HEK293 (cell line): ENCODE data around the gene KCNMA1.

Source experiments
- CTCF ChIA-PET: fragments of 350-600 bp; formaldehyde crosslinking; extraction: SDS; loops from one replicate; lab custom pipeline; 2021; ENCODE audit warnings: antibody characterized with exemption; lab: Yijun Ruan, JAX
- POLR2A ChIA-PET: fragments of 300-600 bp; formaldehyde crosslinking; extraction: SDS; loops from one replicate; lab custom pipeline; 2020; ENCODE audit warnings: antibody characterized with exemption, inconsistent platforms; lab: Yijun Ruan, JAX
- H3K27ac ChIP-seq: fragments of 200-500 bp; sonication (Bioruptor generic); 2 replicates; pipeline ENCODE4 v1.5.1; 2014; ENCODE audit warnings: low read depth, low read length, control low read depth, inconsistent platforms; ENCODE audit errors: extremely low read depth
- H3K36me3 ChIP-seq, 2 experiments: fragments of 200-500 bp in 1 of 2; sonication (Bioruptor generic) in 1 of 2; 1 replicate in 1 of 2; 2 replicates in 1 of 2; pipeline ENCODE4 v1.5.1; 2014 to 2017; ENCODE audit warnings: inconsistent platforms in 2 of 2, low read length in 2 of 2; ENCODE audit not compliant: control insufficient read depth in 2 of 2, insufficient read depth in 1 of 2
- H3K4me1 ChIP-seq: fragments of 200-500 bp; sonication (Bioruptor generic); 2 replicates; pipeline ENCODE4 v1.5.1; 2014; ENCODE audit warnings: mild to moderate bottlenecking, low read length, inconsistent platforms; ENCODE audit not compliant: control insufficient read depth, insufficient read depth
- H3K4me3 ChIP-seq: 2 replicates; pipeline ENCODE4 v1.5.1; 2011; ENCODE audit warnings: low read depth, mild to moderate bottlenecking, control low read depth, low read length, moderate library complexity
- H3K9me3 ChIP-seq: fragments of 200-500 bp; sonication (Bioruptor generic); 2 replicates; pipeline ENCODE4 v1.5.1; 2014; ENCODE audit warnings: low read depth, low read length, inconsistent platforms; ENCODE audit not compliant: control insufficient read depth, insufficient read depth
- PRDM10 ChIP-seq: fragments of 450-650 bp; formaldehyde crosslinking; IDR thresholded peaks from 2 replicates; pipeline ENCODE4 v1.5.1; 2016; ENCODE audit warnings: missing biosample characterization, missing genetic modification characterization
- SP3 ChIP-seq: fragments of 450-650 bp; formaldehyde crosslinking; IDR thresholded peaks from 2 replicates; pipeline ENCODE4 v1.5.1; 2016; ENCODE audit warnings: missing biosample characterization, missing genetic modification characterization
- ZEB2 ChIP-seq: fragments of 450-650 bp; formaldehyde crosslinking; IDR thresholded peaks from 2 replicates; pipeline ENCODE4 v1.5.1; 2016; ENCODE audit warnings: missing biosample characterization, missing genetic modification characterization
- ZFP41 ChIP-seq: fragments of 450-650 bp; formaldehyde crosslinking; IDR thresholded peaks from 2 replicates; pipeline ENCODE4 v1.5.1; 2016; ENCODE audit warnings: missing biosample characterization, missing genetic modification characterization, borderline replicate concordance
- ZNF114 ChIP-seq: fragments of 450-650 bp; formaldehyde crosslinking; IDR thresholded peaks from 2 replicates; pipeline ENCODE4 v1.5.0; 2017; ENCODE audit warnings: missing biosample characterization, missing genetic modification characterization
- ZNF132 ChIP-seq: fragments of 450-650 bp; formaldehyde crosslinking; IDR thresholded peaks from 2 replicates; pipeline ENCODE4 v1.5.1; 2017; ENCODE audit warnings: missing biosample characterization, missing genetic modification characterization, borderline replicate concordance
- ZNF169 ChIP-seq: fragments of 450-650 bp; formaldehyde crosslinking; IDR thresholded peaks from 2 replicates; pipeline ENCODE4 v1.5.1; 2016; ENCODE audit warnings: missing biosample characterization, missing genetic modification characterization
- ZNF18 ChIP-seq: fragments of 450-650 bp; formaldehyde crosslinking; IDR thresholded peaks from 2 replicates; pipeline ENCODE4 v1.5.1; 2016; ENCODE audit warnings: missing biosample characterization, missing genetic modification characterization
- ZNF19 ChIP-seq: fragments of 450-650 bp; formaldehyde crosslinking; IDR thresholded peaks from 2 replicates; pipeline ENCODE4; 2016; ENCODE audit warnings: missing biosample characterization, missing genetic modification characterization, low read depth
- ZNF416 ChIP-seq: fragments of 450-650 bp; formaldehyde crosslinking; IDR thresholded peaks from 2 replicates; pipeline ENCODE4 v1.5.1; 2016; ENCODE audit warnings: missing biosample characterization, missing genetic modification characterization
- ZNF549 ChIP-seq: fragments of 450-650 bp; IDR thresholded peaks from 2 replicates; pipeline ENCODE4 v1.5.1; 2018; ENCODE audit warnings: missing biosample characterization, missing genetic modification characterization, mild to moderate bottlenecking, inconsistent platforms, moderate library complexity
- ZNF560 ChIP-seq: fragments of 450-650 bp; formaldehyde crosslinking; IDR thresholded peaks from 2 replicates; pipeline ENCODE4 v1.5.1; 2017; ENCODE audit warnings: missing biosample characterization, missing genetic modification characterization, borderline replicate concordance
- ZNF624 ChIP-seq: fragments of 450-650 bp; formaldehyde crosslinking; IDR thresholded peaks from 2 replicates; pipeline ENCODE4 v1.5.1; 2017; ENCODE audit warnings: missing biosample characterization, missing genetic modification characterization
- ZNF677 ChIP-seq: fragments of 450-650 bp; IDR thresholded peaks from 2 replicates; pipeline ENCODE4 v1.5.0; 2018; ENCODE audit warnings: missing biosample characterization, mild to moderate bottlenecking, missing genetic modification characterization, moderate library complexity
- ZNF837 ChIP-seq: fragments of 450-650 bp; formaldehyde crosslinking; IDR thresholded peaks from 2 replicates; pipeline ENCODE4 v1.5.1; 2016; ENCODE audit warnings: missing biosample characterization, missing genetic modification characterization
- TF ChIP-seq, protein P1 (sequence below): fragments of 450-650 bp; formaldehyde crosslinking; IDR thresholded peaks from 2 replicates; pipeline ENCODE4 v1.5.1; 2017; ENCODE audit warnings: missing biosample characterization, missing genetic modification characterization
- TF ChIP-seq, protein P2 (sequence below): fragments of 450-650 bp; formaldehyde crosslinking; IDR thresholded peaks from 2 replicates; pipeline ENCODE4 v1.5.1; 2017; ENCODE audit warnings: missing biosample characterization, missing genetic modification characterization

The KCNMA1 gene

GRCh38 chr10:77186936-77187335 is 450.7 kb downstream of the KCNMA1 start:
- H3K4me1 ChIP-seq = peaks cover 4% of the 10 kb centered on the region

GRCh38 chr10:77185696-77186095 is 451.9 kb downstream of the KCNMA1 start:
- H3K4me1 ChIP-seq = peaks cover 4% of the 10 kb centered on the region
- TF ChIP-seq ZNF416 (tag by site-specific recombination) = no peak
- CTCF ChIA-PET = interaction anchor here (0.6 to 1.2 kb wide), 3 partner anchors 11 to 23 kb away, joined by 3 to 5 read pairs (median 3); no protein-coding TSS in a partner anchor
- H3K27ac ChIP-seq = no peak overlapping the region
- POLR2A ChIA-PET = no interaction called here
- no peak overlapping the region for H3K4me3 ChIP-seq
- no peaks in the 10 kb centered on the region for H3K9me3 ChIP-seq
- no peaks in the 10 kb centered on the region for H3K36me3 ChIP-seq

More at GRCh38 chr10:77186936-77187335, 450.7 kb downstream of the KCNMA1 start:
- H3K27ac ChIP-seq = no peak overlapping the region
- CTCF ChIA-PET = interaction anchor here (1.0 to 2.2 kb wide), 4 partner anchors 8 to 451 kb away, joined by 3 to 10 read pairs (median 3); partner anchors contain the start of gene KCNMA1
- H3K9me3 ChIP-seq = no peaks in the 10 kb centered on the region
- POLR2A ChIA-PET = interaction anchor here (0.9 kb wide), 1 partner anchor 190 kb away, joined by 3 read pairs; no protein-coding TSS in a partner anchor
- no peak for TF ChIP-seq SP3
- TF ChIP-seq, protein P1, sequence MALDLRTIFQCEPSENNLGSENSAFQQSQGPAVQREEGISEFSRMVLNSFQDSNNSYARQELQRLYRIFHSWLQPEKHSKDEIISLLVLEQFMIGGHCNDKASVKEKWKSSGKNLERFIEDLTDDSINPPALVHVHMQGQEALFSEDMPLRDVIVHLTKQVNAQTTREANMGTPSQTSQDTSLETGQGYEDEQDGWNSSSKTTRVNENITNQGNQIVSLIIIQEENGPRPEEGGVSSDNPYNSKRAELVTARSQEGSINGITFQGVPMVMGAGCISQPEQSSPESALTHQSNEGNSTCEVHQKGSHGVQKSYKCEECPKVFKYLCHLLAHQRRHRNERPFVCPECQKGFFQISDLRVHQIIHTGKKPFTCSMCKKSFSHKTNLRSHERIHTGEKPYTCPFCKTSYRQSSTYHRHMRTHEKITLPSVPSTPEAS = no peak
- no peak for TF ChIP-seq ZEB2 (tag by site-specific recombination)
- no peak for TF ChIP-seq ZNF169
- no peak for TF ChIP-seq ZNF549 (tag by site-specific recombination)
- no peak for TF ChIP-seq ZNF18 (tag by site-specific recombination)
- TF ChIP-seq ZNF624 (tag by site-specific recombination) = no peak
- TF ChIP-seq ZNF837 (tag by site-specific recombination) = no peak
- no peak for TF ChIP-seq ZNF132
- TF ChIP-seq ZNF19 = no peak
- no peak for TF ChIP-seq ZNF677
- no peak overlapping the region for H3K4me3 ChIP-seq
- H3K36me3 ChIP-seq = no peaks in the 10 kb centered on the region

- ChIA-PET POLR2A (no interaction called here), CTCF (interaction anchor here (0.5 kb wide), 1 partner anchor 304 kb away, joined by 3 read pairs; no protein-coding TSS in a partner anchor)
- Histone ChIP-seq H3K9me3 (no peaks in the 10 kb centered on the region), H3K4me1 (peaks cover 1% of the 10 kb centered on the region), H3K4me3 (no peak overlapping the region), H3K27ac (no peak overlapping the region), H3K36me3 (no peaks in the 10 kb centered on the region)
- TF ChIP-seq, protein P2, sequence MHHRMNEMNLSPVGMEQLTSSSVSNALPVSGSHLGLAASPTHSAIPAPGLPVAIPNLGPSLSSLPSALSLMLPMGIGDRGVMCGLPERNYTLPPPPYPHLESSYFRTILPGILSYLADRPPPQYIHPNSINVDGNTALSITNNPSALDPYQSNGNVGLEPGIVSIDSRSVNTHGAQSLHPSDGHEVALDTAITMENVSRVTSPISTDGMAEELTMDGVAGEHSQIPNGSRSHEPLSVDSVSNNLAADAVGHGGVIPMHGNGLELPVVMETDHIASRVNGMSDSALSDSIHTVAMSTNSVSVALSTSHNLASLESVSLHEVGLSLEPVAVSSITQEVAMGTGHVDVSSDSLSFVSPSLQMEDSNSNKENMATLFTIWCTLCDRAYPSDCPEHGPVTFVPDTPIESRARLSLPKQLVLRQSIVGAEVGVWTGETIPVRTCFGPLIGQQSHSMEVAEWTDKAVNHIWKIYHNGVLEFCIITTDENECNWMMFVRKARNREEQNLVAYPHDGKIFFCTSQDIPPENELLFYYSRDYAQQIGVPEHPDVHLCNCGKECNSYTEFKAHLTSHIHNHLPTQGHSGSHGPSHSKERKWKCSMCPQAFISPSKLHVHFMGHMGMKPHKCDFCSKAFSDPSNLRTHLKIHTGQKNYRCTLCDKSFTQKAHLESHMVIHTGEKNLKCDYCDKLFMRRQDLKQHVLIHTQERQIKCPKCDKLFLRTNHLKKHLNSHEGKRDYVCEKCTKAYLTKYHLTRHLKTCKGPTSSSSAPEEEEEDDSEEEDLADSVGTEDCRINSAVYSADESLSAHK (tag by site-specific recombination) = no peak
- no peak for TF ChIP-seq ZNF114 (tag by site-specific recombination)
- TF ChIP-seq PRDM10 (tag by site-specific recombination) = no peak
- TF ChIP-seq ZNF560 (tag by site-specific recombination) = no peak
- TF ChIP-seq ZFP41 (tag by site-specific recombination) = no peak
Measured at GRCh38 chr10:77182803-77183202, 454.8 kb downstream of the KCNMA1 start.
